WI38 (cell line): ENCODE measurements around the gene FAM168B.

Experiments used
- H3K4me3 ChIP-seq: 2 replicates; pipeline ENCODE4 v1.5.1; 2011; ENCODE audit warnings: low read depth, mild to moderate bottlenecking, control low read depth, low read length
- TF ChIP-seq, protein P1 (sequence below): IDR thresholded peaks from 2 replicates; pipeline ENCODE4 v1.5.1; 2012; ENCODE audit warnings: low read depth, mild to moderate bottlenecking, control low read depth, low read length

FAM168B gene

DNA sequence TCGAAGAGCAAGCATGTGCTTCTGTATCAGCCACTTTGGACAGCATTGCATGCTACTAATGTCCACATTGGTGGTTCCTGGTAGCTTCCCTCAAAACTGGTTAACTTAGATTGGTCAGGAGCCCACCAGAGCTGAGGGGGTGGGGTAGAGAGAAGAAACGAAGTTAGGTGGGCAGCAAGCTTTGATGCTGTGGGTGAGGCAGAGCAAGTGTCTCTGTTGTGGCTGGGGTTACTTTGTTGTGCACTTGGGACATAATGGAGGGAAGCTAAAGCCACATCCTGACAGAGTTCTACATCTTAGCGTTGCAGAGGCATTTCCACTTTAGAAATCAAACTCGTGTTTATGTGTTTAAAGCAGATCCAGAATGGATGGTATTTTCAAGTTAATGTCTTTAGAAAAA, 82.7 kb downstream of the FAM168B start:
- no peak overlapping the region for H3K4me3 ChIP-seq
- TF ChIP-seq, protein P1, sequence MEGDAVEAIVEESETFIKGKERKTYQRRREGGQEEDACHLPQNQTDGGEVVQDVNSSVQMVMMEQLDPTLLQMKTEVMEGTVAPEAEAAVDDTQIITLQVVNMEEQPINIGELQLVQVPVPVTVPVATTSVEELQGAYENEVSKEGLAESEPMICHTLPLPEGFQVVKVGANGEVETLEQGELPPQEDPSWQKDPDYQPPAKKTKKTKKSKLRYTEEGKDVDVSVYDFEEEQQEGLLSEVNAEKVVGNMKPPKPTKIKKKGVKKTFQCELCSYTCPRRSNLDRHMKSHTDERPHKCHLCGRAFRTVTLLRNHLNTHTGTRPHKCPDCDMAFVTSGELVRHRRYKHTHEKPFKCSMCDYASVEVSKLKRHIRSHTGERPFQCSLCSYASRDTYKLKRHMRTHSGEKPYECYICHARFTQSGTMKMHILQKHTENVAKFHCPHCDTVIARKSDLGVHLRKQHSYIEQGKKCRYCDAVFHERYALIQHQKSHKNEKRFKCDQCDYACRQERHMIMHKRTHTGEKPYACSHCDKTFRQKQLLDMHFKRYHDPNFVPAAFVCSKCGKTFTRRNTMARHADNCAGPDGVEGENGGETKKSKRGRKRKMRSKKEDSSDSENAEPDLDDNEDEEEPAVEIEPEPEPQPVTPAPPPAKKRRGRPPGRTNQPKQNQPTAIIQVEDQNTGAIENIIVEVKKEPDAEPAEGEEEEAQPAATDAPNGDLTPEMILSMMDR = no peak

DNA sequence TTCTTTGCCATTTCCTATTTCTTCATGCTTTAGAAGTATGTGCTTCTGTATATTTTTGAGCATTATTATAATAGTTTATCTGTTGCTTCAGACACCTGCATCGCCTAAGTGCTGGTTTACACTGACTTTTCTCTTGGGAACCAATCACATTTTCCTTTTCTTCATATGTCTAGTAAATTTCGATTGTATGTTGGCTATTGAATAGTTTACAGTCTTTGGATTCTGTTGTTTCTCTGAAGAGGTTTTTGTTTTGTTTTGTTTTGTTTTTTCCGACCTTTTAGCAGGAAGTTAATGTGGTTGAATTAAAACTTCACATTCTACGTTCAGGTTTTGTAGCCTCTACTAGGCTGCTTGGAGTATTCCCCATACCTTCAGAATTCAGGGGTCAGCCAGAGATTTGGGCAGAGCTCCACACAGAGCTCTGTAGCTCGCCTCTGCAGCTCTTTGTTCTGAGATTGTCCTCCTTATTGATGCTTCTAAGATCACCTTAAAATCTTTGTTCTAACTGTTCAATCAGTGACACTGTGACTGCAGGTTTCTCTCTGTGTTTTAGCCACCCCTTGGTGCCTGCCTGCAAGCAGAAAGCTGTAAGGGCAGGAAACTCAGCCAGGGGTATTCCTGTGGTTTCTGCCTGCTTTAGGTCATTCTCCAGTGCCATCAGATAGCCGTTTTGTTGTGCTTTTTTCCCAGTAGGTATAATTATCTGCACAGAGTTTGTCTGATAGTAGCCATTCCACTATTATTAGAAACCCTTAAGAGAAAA, 83.4 kb downstream of the FAM168B start:
- TF ChIP-seq, protein P1 = no peak
- H3K4me3 ChIP-seq = no peak overlapping the region

GRCh38 chr2:131008967-131009366, 84.3 kb downstream of the FAM168B start:
- TF ChIP-seq, protein P1 = no peak
- no peak overlapping the region for H3K4me3 ChIP-seq

DNA sequence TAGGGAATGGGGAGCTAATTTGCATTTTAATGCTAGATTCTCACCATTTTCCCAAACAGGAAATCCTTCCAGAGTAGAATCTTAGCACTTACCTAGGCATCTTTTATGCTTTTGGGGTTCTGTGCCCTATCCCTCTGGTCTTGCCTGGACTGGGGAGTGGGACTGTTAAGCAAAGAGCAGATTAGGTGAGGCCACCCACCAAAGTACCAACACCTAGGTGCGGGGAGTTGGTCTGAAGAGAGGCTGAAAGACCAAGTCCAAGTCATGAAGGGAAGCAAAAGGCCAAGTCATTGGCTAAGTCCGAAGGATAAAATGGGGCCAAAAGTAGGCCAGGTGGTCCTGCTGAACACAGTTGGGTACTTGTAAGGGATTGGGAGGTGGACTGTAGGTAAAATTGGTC, 86.7 kb downstream of the FAM168B start:
- TF ChIP-seq, protein P1 = no peak

GRCh38 chr2:131005216-131005935, 87.9 kb downstream of the FAM168B start:
- TF ChIP-seq, protein P1 = no peak

More for the DNA sequence above, 86.7 kb downstream of the FAM168B start:
- no peak overlapping the region for H3K4me3 ChIP-seq

DNA sequence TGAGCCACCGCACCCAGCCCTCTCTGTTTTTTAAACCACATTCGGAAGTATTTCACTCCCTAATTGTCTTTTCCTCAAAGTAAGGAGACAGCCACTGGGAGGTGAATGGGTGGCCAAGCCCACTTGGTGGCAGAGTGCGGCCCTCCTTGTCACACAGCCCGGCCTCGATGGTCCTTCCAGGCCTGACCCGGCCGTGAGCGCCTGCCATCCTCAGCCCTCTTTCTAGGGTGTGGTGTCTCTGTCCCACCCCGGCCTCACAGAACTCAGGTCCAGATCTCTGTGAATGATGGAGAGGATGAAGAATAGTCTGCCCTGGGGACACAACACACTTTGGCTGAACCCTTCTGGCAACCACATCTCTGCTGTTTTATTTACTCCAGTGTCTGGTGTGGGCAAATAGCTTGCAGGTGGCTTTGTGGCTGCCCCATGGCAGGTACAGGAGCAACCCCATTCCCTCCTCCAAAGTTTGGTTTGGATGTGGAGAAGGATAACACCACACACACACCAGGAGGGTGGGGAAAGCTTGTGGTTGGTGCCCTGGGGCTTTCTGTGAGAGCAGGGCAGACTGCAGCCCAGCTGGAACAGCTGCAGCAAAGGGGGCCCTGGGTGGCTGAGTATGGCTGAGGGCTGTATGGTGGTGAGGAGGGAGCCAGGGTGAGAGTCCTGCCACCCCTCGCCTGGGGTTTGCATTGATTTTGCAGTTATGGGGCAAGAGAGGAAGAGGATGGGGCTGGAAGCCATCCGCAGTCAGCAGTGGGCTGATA, 88.6 kb downstream of the FAM168B start:
- no peak overlapping the region for H3K4me3 ChIP-seq
- TF ChIP-seq, protein P1 = no peak

More at GRCh38 chr2:131005216-131005935, 87.9 kb downstream of the FAM168B start:
- H3K4me3 ChIP-seq = no peak overlapping the region
